SK-N-SH treated with all-trans-retinoic acid at 6 μM for 48 hours (cell line): Measurements from ENCODE around the gene CDK18.

Source experiments
- ARNTL ChIP-seq: fragments of 450-650 bp; formaldehyde crosslinking; IDR thresholded peaks from 2 replicates; pipeline ENCODE4 v1.5.0; 2020; ENCODE audit warnings: low read depth, mild to moderate bottlenecking, moderate library complexity, borderline replicate concordance
- GLIS3 ChIP-seq: fragments of 250-450 bp; sonication (Bioruptor Pico); IDR thresholded peaks from 2 replicates; pipeline ENCODE4 v1.5.0; 2020; ENCODE audit warnings: mild to moderate bottlenecking, moderate library complexity
- ISL1 ChIP-seq: fragments of 250-450 bp; sonication (Bioruptor Pico); IDR thresholded peaks from 2 replicates; pipeline ENCODE4 v2.1.2; 2022; ENCODE audit warnings: mild to moderate bottlenecking, moderate library complexity
- RARB ChIP-seq: fragments of 250-450 bp; sonication (Bioruptor Pico); IDR thresholded peaks from 2 replicates; pipeline ENCODE4 v1.8.0; 2021; ENCODE audit warnings: mild to moderate bottlenecking, moderate library complexity
- ZFP3 ChIP-seq: fragments of 250-450 bp; sonication (Bioruptor Pico); IDR thresholded peaks from 2 replicates; pipeline ENCODE4 v1.5.0; 2020; ENCODE audit warnings: mild to moderate bottlenecking, moderate library complexity
- ZFP30 ChIP-seq: fragments of 450-650 bp; formaldehyde crosslinking; IDR thresholded peaks from 2 replicates; pipeline ENCODE4 v1.5.0; 2022; ENCODE audit warnings: mild to moderate bottlenecking, moderate library complexity
- ZNF565 ChIP-seq: fragments of 450-650 bp; formaldehyde crosslinking; conservative IDR thresholded peaks from 2 replicates; pipeline ENCODE4 v1.5.0; 2020; ENCODE audit warnings: low read depth, mild to moderate bottlenecking, moderate library complexity
- ZNF8 ChIP-seq: fragments of 450-650 bp; formaldehyde crosslinking; IDR thresholded peaks from 2 replicates; pipeline ENCODE4 v1.5.0; 2020; ENCODE audit warnings: mild to moderate bottlenecking, moderate library complexity
- TF ChIP-seq, protein P1 (sequence below): fragments of 250-450 bp; sonication (Bioruptor Pico); IDR thresholded peaks from 2 replicates; pipeline ENCODE4 v1.8.0; 2020; ENCODE audit warnings: mild to moderate bottlenecking, moderate library complexity, borderline replicate concordance
- TF ChIP-seq, protein P2 (sequence below): fragments of 250-450 bp; sonication (Bioruptor Pico); IDR thresholded peaks from 2 replicates; pipeline ENCODE4 v1.8.0; 2021; ENCODE audit warnings: low read depth, mild to moderate bottlenecking, moderate library complexity, borderline replicate concordance
- TF ChIP-seq, protein P3 (sequence below): fragments of 250-450 bp; sonication (Bioruptor Pico); IDR thresholded peaks from 2 replicates; pipeline ENCODE4 v1.5.1; 2020; ENCODE audit warnings: low read depth, mild to moderate bottlenecking, moderate library complexity

DNA sequence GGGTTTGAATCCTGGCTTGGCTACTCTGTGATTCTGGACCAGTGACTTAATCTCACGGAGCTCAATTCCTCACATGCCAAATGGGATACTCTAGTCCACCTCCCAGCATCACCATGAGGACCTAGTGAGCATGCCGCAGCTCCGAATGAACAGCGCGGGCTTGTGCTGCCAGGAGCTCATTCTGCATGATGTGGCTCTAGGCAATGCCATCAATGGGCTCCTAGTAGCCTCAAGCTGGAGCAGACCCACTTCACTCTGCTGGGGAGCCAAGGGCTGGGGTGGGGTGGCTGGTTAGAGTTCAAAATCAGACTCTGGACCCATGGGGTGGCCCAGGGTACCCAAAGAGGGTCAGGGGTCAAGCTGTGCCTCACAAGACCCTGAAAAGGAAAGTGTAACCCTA lies 41.5 kb downstream of the CDK18 start:
- TF ChIP-seq ZFP3 (no peak), ZNF8 (CRISPR knock-in tag) (no peak), ARNTL (CRISPR knock-in tag) (no peak), ZNF565 (CRISPR knock-in tag) (no peak), RARB (CRISPR knock-in tag) (no peak), ISL1 (CRISPR knock-in tag) (no peak), GLIS3 (CRISPR knock-in tag) (no peak), ZFP30 (no peak)
- TF ChIP-seq, protein P1, sequence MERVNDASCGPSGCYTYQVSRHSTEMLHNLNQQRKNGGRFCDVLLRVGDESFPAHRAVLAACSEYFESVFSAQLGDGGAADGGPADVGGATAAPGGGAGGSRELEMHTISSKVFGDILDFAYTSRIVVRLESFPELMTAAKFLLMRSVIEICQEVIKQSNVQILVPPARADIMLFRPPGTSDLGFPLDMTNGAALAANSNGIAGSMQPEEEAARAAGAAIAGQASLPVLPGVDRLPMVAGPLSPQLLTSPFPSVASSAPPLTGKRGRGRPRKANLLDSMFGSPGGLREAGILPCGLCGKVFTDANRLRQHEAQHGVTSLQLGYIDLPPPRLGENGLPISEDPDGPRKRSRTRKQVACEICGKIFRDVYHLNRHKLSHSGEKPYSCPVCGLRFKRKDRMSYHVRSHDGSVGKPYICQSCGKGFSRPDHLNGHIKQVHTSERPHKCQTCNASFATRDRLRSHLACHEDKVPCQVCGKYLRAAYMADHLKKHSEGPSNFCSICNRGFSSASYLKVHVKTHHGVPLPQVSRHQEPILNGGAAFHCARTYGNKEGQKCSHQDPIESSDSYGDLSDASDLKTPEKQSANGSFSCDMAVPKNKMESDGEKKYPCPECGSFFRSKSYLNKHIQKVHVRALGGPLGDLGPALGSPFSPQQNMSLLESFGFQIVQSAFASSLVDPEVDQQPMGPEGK = no peak
- TF ChIP-seq, protein P2, sequence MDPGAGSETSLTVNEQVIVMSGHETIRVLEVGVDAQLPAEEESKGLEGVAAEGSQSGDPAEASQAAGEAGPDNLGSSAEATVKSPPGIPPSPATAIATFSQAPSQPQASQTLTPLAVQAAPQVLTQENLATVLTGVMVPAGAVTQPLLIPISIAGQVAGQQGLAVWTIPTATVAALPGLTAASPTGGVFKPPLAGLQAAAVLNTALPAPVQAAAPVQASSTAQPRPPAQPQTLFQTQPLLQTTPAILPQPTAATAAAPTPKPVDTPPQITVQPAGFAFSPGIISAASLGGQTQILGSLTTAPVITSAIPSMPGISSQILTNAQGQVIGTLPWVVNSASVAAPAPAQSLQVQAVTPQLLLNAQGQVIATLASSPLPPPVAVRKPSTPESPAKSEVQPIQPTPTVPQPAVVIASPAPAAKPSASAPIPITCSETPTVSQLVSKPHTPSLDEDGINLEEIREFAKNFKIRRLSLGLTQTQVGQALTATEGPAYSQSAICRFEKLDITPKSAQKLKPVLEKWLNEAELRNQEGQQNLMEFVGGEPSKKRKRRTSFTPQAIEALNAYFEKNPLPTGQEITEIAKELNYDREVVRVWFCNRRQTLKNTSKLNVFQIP (CRISPR knock-in tag) = no peak
- TF ChIP-seq, protein P3, sequence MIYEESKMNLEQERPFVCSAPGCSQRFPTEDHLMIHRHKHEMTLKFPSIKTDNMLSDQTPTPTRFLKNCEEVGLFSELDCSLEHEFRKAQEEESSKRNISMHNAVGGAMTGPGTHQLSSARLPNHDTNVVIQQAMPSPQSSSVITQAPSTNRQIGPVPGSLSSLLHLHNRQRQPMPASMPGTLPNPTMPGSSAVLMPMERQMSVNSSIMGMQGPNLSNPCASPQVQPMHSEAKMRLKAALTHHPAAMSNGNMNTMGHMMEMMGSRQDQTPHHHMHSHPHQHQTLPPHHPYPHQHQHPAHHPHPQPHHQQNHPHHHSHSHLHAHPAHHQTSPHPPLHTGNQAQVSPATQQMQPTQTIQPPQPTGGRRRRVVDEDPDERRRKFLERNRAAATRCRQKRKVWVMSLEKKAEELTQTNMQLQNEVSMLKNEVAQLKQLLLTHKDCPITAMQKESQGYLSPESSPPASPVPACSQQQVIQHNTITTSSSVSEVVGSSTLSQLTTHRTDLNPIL = no peak
